DOHH2 (cell line): ENCODE measurements around the gene COX7B.

Source experiments
- EZH2phosphoT487 ChIP-seq: fragments of 200-600 bp; sonication (generic); IDR thresholded peaks from 2 replicates; pipeline ENCODE4 v1.6.1; 2017; ENCODE audit warnings: borderline replicate concordance, mild to moderate bottlenecking, antibody characterized with exemption, low read length, moderate library complexity, mixed read lengths
- TF ChIP-seq, protein P1 (sequence below): fragments of 200-600 bp; sonication (generic); IDR thresholded peaks from one replicate; pipeline ENCODE4 v1.5.1; 2014; ENCODE audit warnings: antibody characterized with exemption, mild to moderate bottlenecking, low read depth, low read length; ENCODE audit not compliant: poor library complexity, severe bottlenecking

DNA sequence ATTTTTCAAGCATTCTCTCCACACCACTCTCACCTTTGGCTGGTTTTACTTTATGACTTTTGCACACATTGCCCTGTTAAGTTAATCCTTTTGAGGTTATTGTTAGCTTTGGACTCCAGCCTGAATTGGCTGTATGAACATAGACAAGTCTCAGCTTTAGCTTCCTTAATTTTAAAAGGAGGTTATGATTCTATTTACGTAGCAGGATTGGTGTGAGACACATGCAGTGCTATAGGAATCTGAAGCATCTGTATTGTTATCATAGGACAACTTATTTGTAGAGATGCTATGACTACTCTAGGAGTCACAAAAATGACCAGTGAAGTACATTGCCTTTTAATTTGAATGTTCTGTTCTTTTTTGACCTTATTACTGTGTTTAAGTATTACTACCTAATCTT is 54.4 kb downstream of the COX7B start:
- TF ChIP-seq, protein P1, sequence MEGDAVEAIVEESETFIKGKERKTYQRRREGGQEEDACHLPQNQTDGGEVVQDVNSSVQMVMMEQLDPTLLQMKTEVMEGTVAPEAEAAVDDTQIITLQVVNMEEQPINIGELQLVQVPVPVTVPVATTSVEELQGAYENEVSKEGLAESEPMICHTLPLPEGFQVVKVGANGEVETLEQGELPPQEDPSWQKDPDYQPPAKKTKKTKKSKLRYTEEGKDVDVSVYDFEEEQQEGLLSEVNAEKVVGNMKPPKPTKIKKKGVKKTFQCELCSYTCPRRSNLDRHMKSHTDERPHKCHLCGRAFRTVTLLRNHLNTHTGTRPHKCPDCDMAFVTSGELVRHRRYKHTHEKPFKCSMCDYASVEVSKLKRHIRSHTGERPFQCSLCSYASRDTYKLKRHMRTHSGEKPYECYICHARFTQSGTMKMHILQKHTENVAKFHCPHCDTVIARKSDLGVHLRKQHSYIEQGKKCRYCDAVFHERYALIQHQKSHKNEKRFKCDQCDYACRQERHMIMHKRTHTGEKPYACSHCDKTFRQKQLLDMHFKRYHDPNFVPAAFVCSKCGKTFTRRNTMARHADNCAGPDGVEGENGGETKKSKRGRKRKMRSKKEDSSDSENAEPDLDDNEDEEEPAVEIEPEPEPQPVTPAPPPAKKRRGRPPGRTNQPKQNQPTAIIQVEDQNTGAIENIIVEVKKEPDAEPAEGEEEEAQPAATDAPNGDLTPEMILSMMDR, result no peak
- no peak for TF ChIP-seq EZH2phosphoT487
